Caco-2 (cell line): Measurements from ENCODE around the gene BMP7. TPM values are rescaled to one million over a fixed set of nuclear protein-coding genes. Genes with fewer than 3 reads are reported as not detected.

Experiments
- Bru-seq: library from RNA; stranded (reverse); fragments of 400-500 nt; gene quantifications from one replicate; lab custom pipeline; 2021; lab: Mats Ljungman, UMichigan
- BruChase-seq, 2 experiments: library from RNA; stranded (reverse); fragments of 400-500 nt; gene quantifications; one replicate each; lab custom pipeline; 2021; lab: Mats Ljungman, UMichigan
- BruUV-seq: library from RNA; stranded (reverse); fragments of 400-500 nt; replicated peaks from 2 replicates; lab custom pipeline; 2021; lab: Mats Ljungman, UMichigan
- CTCF ChIA-PET: fragments of 300-600 bp; sonication (Branson Sonifier 250); formaldehyde crosslinking; loops from one replicate; lab custom pipeline; 2022; ENCODE audit warnings: antibody characterized with exemption; lab: Charles Lee
- POLR2A ChIA-PET: fragments of 300-600 bp; sonication (Branson Sonifier 250); formaldehyde crosslinking; loops from one replicate; lab custom pipeline; 2022; ENCODE audit warnings: antibody characterized with exemption; lab: Charles Lee
- DNase-seq, 2 experiments: peaks; one replicate each; pipeline versions ENCODE4 v3.0.0 to v3.0.0-alpha.2; 2020 to 2022
- H3K27me3 ChIP-seq: replicated peaks from 2 replicates; pipeline ENCODE4 v1.6.0; 2011; ENCODE audit warnings: low read length; ENCODE audit not compliant: control insufficient read depth, insufficient read depth
- H3K36me3 ChIP-seq: 2 replicates; pipeline ENCODE4 v1.5.1; 2011; ENCODE audit warnings: low read length; ENCODE audit not compliant: control insufficient read depth, insufficient read depth
- H3K4me1 ChIP-seq: fragments of 250-450 bp; sonication (Bioruptor Pico); 2 replicates; pipeline ENCODE4 v1.5.1; 2020; ENCODE audit warnings: mild to moderate bottlenecking
- H3K4me3 ChIP-seq: 2 replicates; pipeline ENCODE4 v1.5.1; 2011; ENCODE audit warnings: low read depth, mild to moderate bottlenecking, control low read depth, low read length
- H3K9me3 ChIP-seq: fragments of 250-450 bp; sonication (Bioruptor Pico); 2 replicates; pipeline ENCODE4 v1.5.1; 2020; ENCODE audit warnings: mild to moderate bottlenecking, moderate library complexity
- H3K27ac Mint-ChIP-seq: one replicate; pipeline ENCODE4 v1.8.0; 2022; ENCODE audit warnings: mixed read lengths; ENCODE audit not compliant: unreplicated experiment
- H3K27me3 Mint-ChIP-seq: one replicate; pipeline ENCODE4 v1.8.0; 2022; ENCODE audit warnings: mixed read lengths; ENCODE audit not compliant: insufficient read depth, unreplicated experiment
- H3K36me3 Mint-ChIP-seq: one replicate; pipeline ENCODE4 v1.8.0; 2022; ENCODE audit warnings: mild to moderate bottlenecking, mixed read lengths; ENCODE audit not compliant: insufficient read depth, unreplicated experiment
- H3K4me1 Mint-ChIP-seq: one replicate; pipeline ENCODE4 v1.8.0; 2022; ENCODE audit warnings: low read depth, mixed read lengths; ENCODE audit not compliant: unreplicated experiment
- H3K4me3 Mint-ChIP-seq: one replicate; pipeline ENCODE4 v1.8.0; 2022; ENCODE audit warnings: mild to moderate bottlenecking, moderate library complexity, mixed read lengths; ENCODE audit not compliant: unreplicated experiment
- H3K9me3 Mint-ChIP-seq: one replicate; pipeline ENCODE4 v1.8.0; 2022; ENCODE audit warnings: mixed read lengths; ENCODE audit not compliant: unreplicated experiment
- intact Hi-C: fragments of 100-400 bp; cut with micrococcal nuclease; formaldehyde crosslinking; loops from one replicate; pipeline ENCODE4 v1.10.0; 2022; ENCODE audit not compliant: unreplicated experiment
- long read RNA-seq: library from polyadenylated mRNA; stranded (forward); transcript quantifications from one replicate; pipeline ENCODE4 v2.0.0, GENCODE V29; 2022
- total RNA-seq: library from RNA; stranded (reverse); gene quantifications from 2 replicates; pipeline ENCODE4 v1.2.3, GENCODE V29; 2022
- TF ChIP-seq, protein P1 (sequence below), 2 experiments: fragments of 200-600 bp in 1 of 2; IDR thresholded peaks; 1 replicate in 1 of 2; 2 replicates in 1 of 2; pipeline versions ENCODE4 v1.5.1 to v1.8.0; 2011 to 2022; ENCODE audit warnings: antibody characterized with exemption in 1 of 2, control low read depth in 1 of 2, inconsistent platforms in 1 of 2, low read depth in 1 of 2, low read length in 1 of 2, mild to moderate bottlenecking in 1 of 2, moderate library complexity in 1 of 2; ENCODE audit not compliant: insufficient read depth in 1 of 2, severe bottlenecking in 1 of 2, unreplicated experiment in 1 of 2

Gene BMP7
- 266 and 317 TPM in 2 replicates for total RNA-seq
- Bru-seq, nascent RNA: percentile 95 among the genes with signal in this experiment
- percentile 93 among the genes with signal in this experiment for BruChase-seq, experiment 1, labeled RNA remaining after a 2-hour chase
- percentile 88 among the genes with signal in this experiment for BruChase-seq, experiment 2, labeled RNA remaining after a 6-hour chase
- long read RNA-seq, full-length matches to known transcripts: 693 of 778 reads
- long read RNA-seq, partial matches to known transcripts: 34 of 778 reads
- long read RNA-seq, other reads (novel, unspliced or antisense): 51 of 778 reads

DNA sequence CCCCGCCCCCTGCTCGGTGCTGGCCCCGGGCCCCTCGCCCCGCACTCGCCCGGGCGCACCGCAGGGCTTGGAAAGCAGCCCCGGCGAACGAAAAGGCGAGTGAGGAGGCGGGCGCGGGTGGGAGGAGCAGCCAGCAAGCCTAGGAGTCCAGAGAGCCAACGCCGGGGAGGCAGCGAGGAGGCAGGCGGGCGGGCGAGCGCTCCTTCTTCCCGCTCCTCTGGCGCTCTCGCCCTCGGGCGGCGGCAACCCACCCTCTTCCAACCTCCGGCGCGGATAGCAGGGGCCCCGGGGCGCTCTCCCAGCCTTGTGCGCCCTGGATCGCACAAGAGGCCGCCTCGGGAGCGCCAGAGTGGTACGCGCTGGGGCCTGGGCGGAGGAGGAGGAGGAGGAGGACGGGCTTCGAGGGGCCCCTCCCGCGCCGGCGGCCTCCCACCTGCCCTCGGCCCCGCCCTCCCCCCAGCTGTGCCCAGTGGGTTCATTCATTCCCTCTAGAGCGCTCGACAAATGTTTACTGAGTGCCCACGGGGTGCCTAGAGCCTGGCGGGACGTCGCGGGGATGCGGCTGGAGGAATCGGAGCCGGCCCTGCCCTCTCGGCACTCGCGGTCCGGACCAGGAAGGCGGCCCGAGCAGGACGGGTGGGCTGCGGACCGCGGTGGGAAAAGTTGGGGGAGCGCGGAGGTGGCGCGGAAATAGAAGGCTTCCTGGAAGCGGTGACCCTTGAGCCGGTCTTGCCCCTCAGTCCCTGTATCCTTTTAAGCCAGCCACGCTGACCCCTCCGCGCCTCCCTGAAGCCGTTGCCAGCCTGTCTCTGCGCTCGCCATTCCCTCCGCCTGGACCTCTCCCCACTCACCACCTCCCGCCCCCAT is at the start of gene BMP7:
Gene BMP7, minus strand, starts transcription at position 351 of the 867 bp plus-strand sequence. CDS start 519 bp downstream, outside the sequence.
- Histone ChIP-seq H3K4me1 (peaks cover 48% of the 10 kb centered on the region), H3K9me3 (no peaks in the 10 kb centered on the region), H3K4me3 (peak within 1 kb of the TSS; percentile 94), H3K27me3 (no peaks in the 10 kb centered on the region), H3K36me3 (no peaks in the 10 kb centered on the region)
- POLR2A ChIA-PET: interaction anchor here (1.1 kb wide), 2 partner anchors 60 to 77 kb away, joined by 3 read pairs; no protein-coding TSS in a partner anchor
- H3K27me3 Mint-ChIP-seq: no peaks in the 10 kb centered on the region
- H3K36me3 Mint-ChIP-seq: peaks cover 29% of the 10 kb centered on the region
- DNase-seq: peak; percentile 79 to 84
- CTCF ChIA-PET: interaction anchor here (0.5 to 6.1 kb wide), 6 partner anchors 9 to 66 kb away, joined by 4 to 74 read pairs (median 4); no protein-coding TSS in a partner anchor
- H3K4me3 Mint-ChIP-seq: peak within 1 kb of the TSS; percentile 93
- intact Hi-C loops: no loop called here
- peaks cover 61% of the 10 kb centered on the region for H3K4me1 Mint-ChIP-seq
- BruUV-seq: no TSS peak
- H3K9me3 Mint-ChIP-seq: no peaks in the 10 kb centered on the region
- TF ChIP-seq, protein P1, sequence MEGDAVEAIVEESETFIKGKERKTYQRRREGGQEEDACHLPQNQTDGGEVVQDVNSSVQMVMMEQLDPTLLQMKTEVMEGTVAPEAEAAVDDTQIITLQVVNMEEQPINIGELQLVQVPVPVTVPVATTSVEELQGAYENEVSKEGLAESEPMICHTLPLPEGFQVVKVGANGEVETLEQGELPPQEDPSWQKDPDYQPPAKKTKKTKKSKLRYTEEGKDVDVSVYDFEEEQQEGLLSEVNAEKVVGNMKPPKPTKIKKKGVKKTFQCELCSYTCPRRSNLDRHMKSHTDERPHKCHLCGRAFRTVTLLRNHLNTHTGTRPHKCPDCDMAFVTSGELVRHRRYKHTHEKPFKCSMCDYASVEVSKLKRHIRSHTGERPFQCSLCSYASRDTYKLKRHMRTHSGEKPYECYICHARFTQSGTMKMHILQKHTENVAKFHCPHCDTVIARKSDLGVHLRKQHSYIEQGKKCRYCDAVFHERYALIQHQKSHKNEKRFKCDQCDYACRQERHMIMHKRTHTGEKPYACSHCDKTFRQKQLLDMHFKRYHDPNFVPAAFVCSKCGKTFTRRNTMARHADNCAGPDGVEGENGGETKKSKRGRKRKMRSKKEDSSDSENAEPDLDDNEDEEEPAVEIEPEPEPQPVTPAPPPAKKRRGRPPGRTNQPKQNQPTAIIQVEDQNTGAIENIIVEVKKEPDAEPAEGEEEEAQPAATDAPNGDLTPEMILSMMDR (IDR thresholded peaks at IDR 0.05; ENCODE audit: insufficient read depth in 1 of 2, low read depth in 1 of 2, low read length in 1 of 2, severe bottlenecking in 1 of 2, unreplicated experiment in 1 of 2): no peak
- H3K27ac Mint-ChIP-seq: peak within 1 kb of the TSS; percentile 72

DNA sequence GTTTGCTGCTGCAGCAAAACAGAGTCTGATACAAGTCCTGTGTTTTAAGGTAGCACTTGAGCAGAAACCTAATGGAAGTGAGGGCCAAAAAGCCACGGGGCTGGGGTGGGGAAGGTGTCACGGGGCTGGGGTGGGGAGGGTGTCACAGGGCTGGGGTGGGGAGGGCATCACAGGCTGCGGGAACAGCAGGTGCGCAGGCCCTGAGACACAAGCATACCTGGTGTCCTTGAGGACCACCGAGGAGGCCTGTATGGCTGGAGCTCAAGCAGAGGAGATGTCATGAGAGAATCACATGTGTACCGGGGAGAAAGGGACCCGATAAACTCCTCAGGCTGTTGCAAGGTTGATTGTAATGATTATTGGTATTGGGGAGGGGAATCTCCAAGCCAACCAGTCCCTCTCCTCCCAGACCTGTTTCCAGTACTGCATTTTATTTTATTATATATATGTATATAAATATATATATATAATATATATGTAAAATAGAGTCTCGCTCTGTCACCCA is 49.6 kb upstream of the BMP7 start:
- Mint-ChIP-seq H3K4me1 (peaks cover 15% of the 10 kb centered on the region), H3K36me3 (no peaks in the 10 kb centered on the region), H3K27me3 (no peaks in the 10 kb centered on the region), H3K9me3 (no peaks in the 10 kb centered on the region), H3K27ac (no peak overlapping the region), H3K4me3 (no peak overlapping the region)
- intact Hi-C loops: no loop called here
- no TSS peak for BruUV-seq
- CTCF ChIA-PET: interaction anchor here (0.9 kb wide), 1 partner anchor 9 kb away, joined by 3 read pairs; no protein-coding TSS in a partner anchor
- Histone ChIP-seq H3K4me1 (peaks cover 31% of the 10 kb centered on the region), H3K27me3 (no peaks in the 10 kb centered on the region), H3K4me3 (no peak overlapping the region), H3K9me3 (no peaks in the 10 kb centered on the region), H3K36me3 (no peaks in the 10 kb centered on the region)
- TF ChIP-seq, protein P1 (IDR thresholded peaks at IDR 0.05; ENCODE audit: insufficient read depth in 1 of 2, low read depth in 1 of 2, low read length in 1 of 2, severe bottlenecking in 1 of 2, unreplicated experiment in 1 of 2): no peak
- POLR2A ChIA-PET: no interaction called here
- no peak for DNase-seq
